ENCODE data around the gene TTC39A.

Gene TTC39A

DNA sequence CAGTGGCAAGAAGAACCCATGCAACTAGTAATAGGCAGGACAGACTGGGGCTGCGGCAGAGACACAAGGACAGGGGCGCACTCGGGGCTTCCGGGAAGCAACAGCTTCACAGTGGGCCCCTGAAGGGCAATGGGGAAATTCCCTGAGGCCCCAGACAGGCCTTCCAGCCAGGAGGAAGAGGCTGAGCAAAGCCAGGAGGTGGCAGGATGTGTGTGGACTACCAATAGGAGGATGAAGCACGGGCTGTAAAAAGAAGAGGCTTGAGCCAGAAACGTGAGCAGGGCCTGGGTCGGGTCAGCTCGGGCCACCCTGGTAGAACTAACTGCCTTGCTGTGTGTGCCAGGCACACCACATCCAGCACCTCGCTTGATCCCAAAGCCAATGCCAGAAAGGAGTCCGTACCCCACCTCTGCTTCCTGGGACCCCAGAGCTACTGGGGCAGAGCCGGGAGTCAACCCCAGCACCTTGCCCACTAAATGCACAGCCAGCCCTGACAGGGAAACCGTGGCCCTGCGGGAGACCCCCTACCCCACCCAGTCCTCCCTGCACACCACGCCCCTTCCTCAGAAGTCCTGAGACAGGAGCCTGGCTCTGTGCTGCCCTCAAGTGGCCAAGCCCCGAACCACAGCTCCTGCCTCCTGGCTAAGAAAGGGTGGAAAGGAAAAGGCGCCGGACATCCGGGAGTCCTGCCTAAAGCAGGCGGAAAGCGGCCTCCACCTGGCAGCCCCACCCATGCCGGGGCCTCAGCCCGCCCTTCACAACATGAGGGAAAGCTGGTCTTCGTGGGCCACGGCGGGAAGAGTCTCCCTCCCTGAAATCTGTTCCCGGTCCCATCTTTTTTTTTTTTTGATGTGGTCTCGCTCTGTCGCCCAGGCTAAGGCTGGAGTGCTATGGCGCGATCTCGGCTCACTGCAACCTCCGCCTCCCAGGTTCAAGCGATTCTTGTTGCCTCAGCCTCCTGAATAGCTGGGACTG lies 33.7 kb downstream of the TTC39A start:
- no peaks in the 10 kb centered on the region for H3K36me3 ChIP-seq
- H3K4me1 ChIP-seq: peaks cover 0 to 18% (median 9%) of the 10 kb centered on the region in 4 donors
- no peaks in the 10 kb centered on the region for H3K9me3 ChIP-seq
- peak; percentile 82 to 90 for DNase-seq
- TF ChIP-seq, protein P1, sequence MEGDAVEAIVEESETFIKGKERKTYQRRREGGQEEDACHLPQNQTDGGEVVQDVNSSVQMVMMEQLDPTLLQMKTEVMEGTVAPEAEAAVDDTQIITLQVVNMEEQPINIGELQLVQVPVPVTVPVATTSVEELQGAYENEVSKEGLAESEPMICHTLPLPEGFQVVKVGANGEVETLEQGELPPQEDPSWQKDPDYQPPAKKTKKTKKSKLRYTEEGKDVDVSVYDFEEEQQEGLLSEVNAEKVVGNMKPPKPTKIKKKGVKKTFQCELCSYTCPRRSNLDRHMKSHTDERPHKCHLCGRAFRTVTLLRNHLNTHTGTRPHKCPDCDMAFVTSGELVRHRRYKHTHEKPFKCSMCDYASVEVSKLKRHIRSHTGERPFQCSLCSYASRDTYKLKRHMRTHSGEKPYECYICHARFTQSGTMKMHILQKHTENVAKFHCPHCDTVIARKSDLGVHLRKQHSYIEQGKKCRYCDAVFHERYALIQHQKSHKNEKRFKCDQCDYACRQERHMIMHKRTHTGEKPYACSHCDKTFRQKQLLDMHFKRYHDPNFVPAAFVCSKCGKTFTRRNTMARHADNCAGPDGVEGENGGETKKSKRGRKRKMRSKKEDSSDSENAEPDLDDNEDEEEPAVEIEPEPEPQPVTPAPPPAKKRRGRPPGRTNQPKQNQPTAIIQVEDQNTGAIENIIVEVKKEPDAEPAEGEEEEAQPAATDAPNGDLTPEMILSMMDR (IDR thresholded peaks at IDR 0.05): peak; percentile 91 to 99
- intact Hi-C loops (cut with DNase I; ENCODE audit: low total_unique reads): loop anchor here (5.0 kb wide), 1 partner anchor 104 kb away; no protein-coding TSS in a partner anchor
- peak overlapping the region; percentile 36 to 59 for H3K27ac ChIP-seq
- no peaks in the 10 kb centered on the region for H3K27me3 ChIP-seq
- peak overlapping the region; percentile 54 to 61 for H3K4me3 ChIP-seq

- Histone ChIP-seq H3K27ac (no peak overlapping the region), H3K4me3 (no peak overlapping the region), H3K9me3 (no peaks in the 10 kb centered on the region), H3K36me3 (no peaks in the 10 kb centered on the region), H3K27me3 (no peaks in the 10 kb centered on the region), H3K4me1 (peaks cover 0 to 18% (median 9%) of the 10 kb centered on the region in 4 donors)
- TF ChIP-seq, protein P1 (IDR thresholded peaks at IDR 0.05): no peak
- intact Hi-C loops (cut with DNase I; ENCODE audit: low total_unique reads): loop anchor here (5.0 kb wide), 1 partner anchor 104 kb away; no protein-coding TSS in a partner anchor
- DNase-seq: peak in 1 of 2 donors; percentile 59
Observed at GRCh38 chr1:51295926-51296325, 34.4 kb downstream of the TTC39A start.

GRCh38 chr1:51294566-51295184 lies 35.7 kb downstream of the TTC39A start:
- Histone ChIP-seq H3K4me1 (peaks cover 0 to 18% (median 9%) of the 10 kb centered on the region in 4 donors), H3K27me3 (no peaks in the 10 kb centered on the region), H3K4me3 (no peak overlapping the region), H3K9me3 (no peaks in the 10 kb centered on the region), H3K36me3 (no peaks in the 10 kb centered on the region), H3K27ac (no peak overlapping the region)
- peak in 1 of 2 donors; percentile 55 for DNase-seq
- TF ChIP-seq, protein P1 (IDR thresholded peaks at IDR 0.05): no peak
- intact Hi-C loops (cut with DNase I; ENCODE audit: low total_unique reads): loop anchor here (5.0 kb wide), 1 partner anchor 102 kb away; no protein-coding TSS in a partner anchor

- H3K36me3 ChIP-seq: no peaks in the 10 kb centered on the region
- H3K27ac ChIP-seq: no peak overlapping the region
- intact Hi-C loops (cut with DNase I; ENCODE audit: low total_unique reads): no loop called here
- H3K27me3 ChIP-seq: no peaks in the 10 kb centered on the region
- TF ChIP-seq, protein P1 (IDR thresholded peaks at IDR 0.05): no peak
- H3K4me3 ChIP-seq: no peak overlapping the region
- no peaks in the 10 kb centered on the region for H3K9me3 ChIP-seq
- peaks cover 0 to 18% (median 9%) of the 10 kb centered on the region in 4 donors for H3K4me1 ChIP-seq
- peak in 1 of 2 donors; percentile 53 for DNase-seq
Observed at GRCh38 chr1:51293898-51294515, 36.4 kb downstream of the TTC39A start.

DNA sequence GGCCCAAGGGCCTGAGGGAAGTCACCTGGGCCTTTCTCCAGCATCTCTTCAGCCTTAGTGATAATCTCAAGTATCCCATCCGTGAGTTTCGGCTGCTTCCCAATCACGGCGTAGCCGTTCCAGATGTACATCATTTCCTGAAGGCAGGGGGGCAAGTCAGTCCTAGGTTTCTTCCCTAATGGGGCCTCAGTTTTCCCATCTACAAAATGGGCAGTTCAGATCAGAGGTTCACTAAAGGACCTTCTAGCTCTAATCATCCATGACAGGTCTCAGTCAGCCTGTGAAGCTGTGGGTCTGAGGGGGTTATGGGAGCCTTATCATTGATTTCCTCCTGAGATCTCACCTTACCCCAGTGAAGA lies 39.9 kb downstream of the TTC39A start:
- Histone ChIP-seq H3K27ac (no peak overlapping the region), H3K4me3 (no peak overlapping the region), H3K27me3 (no peaks in the 10 kb centered on the region), H3K36me3 (peaks cover 0 to 11% (median 0%) of the 10 kb centered on the region in 3 donors), H3K9me3 (no peaks in the 10 kb centered on the region), H3K4me1 (no peaks in the 10 kb centered on the region)
- no peak for DNase-seq
- intact Hi-C loops (cut with DNase I; ENCODE audit: low total_unique reads): no loop called here
- TF ChIP-seq, protein P1 (IDR thresholded peaks at IDR 0.05): no peak

Measured in tibial artery (tissue), 4 donors.